NCI-H1930 (cell line): Measurements from ENCODE around the gene FAM117A.
"Not testable (repeated sequence)": the region's sequence is repeated elsewhere in the genome, so short reads cannot be mapped to it uniquely, and the experiment has no call there.

Experiments used
- DNase-seq, 2 experiments: peaks; one replicate each; lab custom pipeline; 2025; lab: John Stamatoyannopoulos, UW

Gene FAM117A

GRCh38 chr17:49739641-49740271 lies 24.2 kb downstream of the FAM117A start:
- no peak for DNase-seq

- no peak for DNase-seq
These were observed 25.3 kb downstream of the FAM117A start for GRCh38 chr17:49738456-49739163.

- no peak for DNase-seq
These were observed 29.1 kb downstream of the FAM117A start for GRCh38 chr17:49734515-49735490.

GRCh38 chr17:49731435-49731831 lies 32.5 kb downstream of the FAM117A start:
- no peak for DNase-seq

GRCh38 chr17:49730785-49731434 lies 33.0 kb downstream of the FAM117A start:
- DNase-seq: no peak

- DNase-seq: no peak
These were observed 33.7 kb downstream of the FAM117A start for GRCh38 chr17:49730078-49730784.

GRCh38 chr17:49729069-49729468 lies 34.9 kb downstream of the FAM117A start:
- no peak for DNase-seq

- DNase-seq: no peak
These were observed 35.5 kb downstream of the FAM117A start for GRCh38 chr17:49728425-49728824.

- no peak for DNase-seq
These were observed 36.6 kb downstream of the FAM117A start for GRCh38 chr17:49727380-49727779.

- DNase-seq: no peak
These were observed 38.3 kb downstream of the FAM117A start for GRCh38 chr17:49725452-49726130.

- not testable (repeated sequence) for DNase-seq
These were observed 39.4 kb downstream of the FAM117A start for GRCh38 chr17:49724552-49724951.

- DNase-seq: no peak
These were observed 40.5 kb downstream of the FAM117A start for GRCh38 chr17:49723423-49723822.

GRCh38 chr17:49722066-49722465 lies 41.9 kb downstream of the FAM117A start:
- DNase-seq: no peak

GRCh38 chr17:49717371-49717861 lies 46.5 kb downstream of the FAM117A start:
- no peak for DNase-seq

- DNase-seq: no peak
These were observed 47.1 kb downstream of the FAM117A start for GRCh38 chr17:49716668-49717364.

GRCh38 chr17:49715717-49716279 lies 48.1 kb downstream of the FAM117A start:
- no peak for DNase-seq

GRCh38 chr17:49715216-49715615 lies 48.7 kb downstream of the FAM117A start:
- DNase-seq: no peak

GRCh38 chr17:49708515-49709183 lies 55.3 kb downstream of the FAM117A start:
- no peak for DNase-seq
